HG03103 (cell line): ENCODE results near the gene VCPKMT.
"Not testable (repeated sequence)": the region's sequence is repeated elsewhere in the genome, so short reads cannot be mapped to it uniquely, and the experiment has no call there.

Experiments
- ATAC-seq: cut with Tn5 transposase; IDR thresholded peaks from one replicate; pipeline ENCODE4 v1.9.1; 2021; ENCODE audit warnings: low read depth; ENCODE audit not compliant: unreplicated experiment

The VCPKMT gene

GRCh38 chr14:50093496-50093895, 22.9 kb downstream of the VCPKMT start:
- no peak for ATAC-seq

DNA sequence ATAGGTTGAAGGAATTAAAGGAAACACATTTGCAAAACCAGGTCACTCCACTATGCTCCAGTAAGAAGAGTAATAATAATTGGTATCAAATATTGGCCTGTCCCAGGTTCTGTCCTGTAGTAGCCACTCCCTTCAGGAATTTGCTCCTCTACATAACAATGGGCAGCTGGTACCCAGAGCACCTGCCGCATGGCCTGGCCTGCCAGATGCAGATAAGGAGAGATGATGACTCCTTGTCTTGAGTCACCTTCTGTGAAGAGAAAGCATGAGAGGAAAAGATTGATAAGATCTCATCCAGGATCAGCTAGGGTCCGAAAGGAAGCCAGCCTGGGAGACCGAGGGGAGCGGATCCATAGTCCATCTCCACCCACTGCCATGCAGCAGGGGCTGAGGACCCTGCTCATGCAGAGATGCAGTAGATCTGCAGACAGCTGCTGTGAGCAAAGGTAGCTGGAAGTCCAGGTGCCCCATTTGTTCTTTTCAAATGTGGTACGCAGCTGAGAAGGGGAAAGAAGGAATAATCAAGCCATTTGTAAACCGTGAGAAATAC, 24.3 kb downstream of the VCPKMT start:
- no peak for ATAC-seq

- no peak for ATAC-seq
These were observed 25.0 kb downstream of the VCPKMT start for GRCh38 chr14:50091240-50091913.

DNA sequence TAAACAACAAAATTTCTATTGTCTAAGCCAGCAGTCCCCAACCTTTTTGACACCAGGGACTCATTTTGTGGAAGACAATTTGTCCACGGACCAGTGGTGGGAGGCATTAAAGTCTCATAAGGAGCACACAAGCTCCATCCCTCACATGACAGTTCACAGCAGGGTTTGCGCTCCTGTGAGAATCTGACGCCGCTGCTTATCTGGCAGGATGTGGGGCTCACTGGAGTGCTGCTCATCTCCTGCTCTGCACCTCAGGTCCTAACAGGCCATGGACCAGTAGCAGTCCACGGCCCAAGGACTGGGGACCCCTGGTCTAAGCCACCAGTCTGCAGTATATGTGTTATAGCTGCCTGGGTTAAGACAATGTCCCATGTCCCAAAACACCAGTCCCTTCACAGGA, 27.2 kb downstream of the VCPKMT start:
- no peak for ATAC-seq

DNA sequence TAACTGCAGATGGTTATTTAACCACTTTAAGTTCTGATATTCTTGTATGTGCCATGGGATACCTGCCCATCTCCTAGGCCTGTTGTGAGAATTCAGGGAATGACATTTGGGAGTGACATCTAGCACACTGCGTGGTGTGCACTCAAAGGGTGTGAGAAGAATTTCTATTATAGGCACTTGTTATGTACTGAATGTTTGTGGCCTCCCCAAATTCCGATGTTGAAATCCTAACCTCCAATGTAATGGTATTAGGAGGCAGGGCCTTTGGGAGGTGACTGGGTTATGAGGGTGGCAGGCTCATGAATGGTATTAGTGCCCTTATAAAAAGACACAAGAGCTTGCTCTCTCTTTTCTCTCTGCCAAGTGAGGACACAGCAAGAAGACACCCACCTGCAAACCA, 27.6 kb downstream of the VCPKMT start:
- no peak for ATAC-seq

GRCh38 chr14:50088117-50088515, 28.3 kb downstream of the VCPKMT start:
- ATAC-seq: no peak

DNA sequence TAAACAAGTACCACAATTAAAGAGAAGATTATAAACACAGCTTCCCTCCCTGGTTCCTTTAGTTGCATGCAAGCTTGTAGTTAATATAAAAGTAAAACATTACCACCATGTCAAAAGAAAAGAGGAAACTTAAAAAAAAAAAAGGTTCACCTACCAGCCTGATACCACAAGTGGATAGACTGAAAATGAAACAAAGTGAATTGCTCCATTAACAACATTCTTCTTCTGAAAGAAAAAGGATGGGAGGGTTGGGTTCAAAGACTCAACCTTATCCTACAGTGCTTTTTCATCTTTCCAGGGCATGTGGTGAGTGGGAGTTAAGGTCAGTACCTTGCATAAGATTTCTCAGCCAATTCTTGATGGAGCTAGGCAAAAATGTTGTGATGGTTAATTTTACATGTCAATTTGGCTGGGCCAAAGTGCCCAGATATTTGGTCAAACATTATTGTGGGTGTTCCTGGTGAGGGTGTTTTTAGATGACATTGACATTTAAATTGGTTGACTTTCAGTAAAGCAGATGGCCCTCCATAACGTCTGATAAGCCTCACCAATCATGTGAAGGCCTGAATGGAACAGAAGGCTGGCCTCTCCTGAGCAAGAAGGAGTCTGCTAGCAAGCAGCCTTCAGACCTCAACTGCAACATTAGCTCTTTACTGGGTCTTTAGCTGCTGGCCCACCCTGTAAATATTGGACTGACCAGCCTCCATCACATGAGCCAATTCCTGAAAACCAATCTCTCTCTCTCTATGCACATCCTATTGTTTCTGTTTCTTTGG, 28.8 kb downstream of the VCPKMT start:
- no peak for ATAC-seq

DNA sequence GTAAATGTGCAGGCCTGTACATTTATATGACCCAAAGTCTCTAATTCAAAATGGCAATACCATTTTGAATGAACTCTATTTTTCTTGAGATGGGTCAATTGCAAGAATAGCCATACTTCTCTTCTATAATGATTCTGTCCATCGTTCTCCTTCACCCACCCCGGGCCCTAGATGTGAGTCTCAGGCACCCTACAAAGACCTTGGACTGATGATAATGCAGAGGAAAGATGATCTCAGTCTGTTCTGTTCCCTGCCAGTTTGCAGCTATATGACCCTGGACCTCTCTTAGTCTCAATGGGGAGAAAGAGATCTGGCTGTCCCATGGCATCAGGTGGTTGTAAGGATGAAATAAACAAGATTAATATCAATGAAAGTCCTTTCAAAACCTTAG, 30.1 kb downstream of the VCPKMT start:
- ATAC-seq: no peak

DNA sequence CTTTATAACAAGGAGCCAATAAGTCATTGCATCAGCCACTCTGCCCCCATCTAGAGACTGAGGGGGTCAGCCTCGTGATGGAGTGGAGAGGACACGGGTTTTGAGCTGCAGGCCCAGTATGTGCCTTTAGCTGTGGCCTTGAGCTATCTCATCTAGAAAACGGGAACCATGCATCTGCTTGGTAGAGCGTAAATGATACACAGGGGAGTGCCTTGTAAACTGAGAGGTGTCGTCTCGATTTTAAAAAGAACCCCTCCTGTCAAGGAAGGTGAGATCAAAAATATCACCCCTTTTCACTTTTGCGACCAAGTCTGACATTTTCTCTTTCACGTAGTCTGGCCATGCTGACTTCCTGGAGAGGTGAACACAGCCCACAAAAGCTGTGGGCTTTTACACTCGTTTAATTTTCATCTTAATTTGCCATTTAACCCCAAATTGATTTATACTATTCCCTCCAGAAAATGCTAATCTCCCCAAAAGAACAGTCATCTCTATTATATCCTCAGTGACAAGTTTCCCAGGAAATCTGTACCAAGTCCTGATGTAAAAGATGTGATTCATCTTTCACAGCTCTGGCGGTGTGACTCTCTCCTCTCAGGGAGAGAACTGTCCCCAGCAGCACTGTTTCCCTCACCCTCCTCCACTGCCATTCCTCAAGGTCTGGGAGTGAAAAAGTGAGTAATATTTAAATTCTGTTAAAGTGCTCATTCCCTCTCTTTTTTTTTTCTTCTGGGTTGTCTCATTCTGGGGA, 30.6 kb downstream of the VCPKMT start:
- ATAC-seq: peak; percentile 52

- ATAC-seq: no peak
These were observed 31.7 kb downstream of the VCPKMT start for GRCh38 chr14:50084666-50085065.

DNA sequence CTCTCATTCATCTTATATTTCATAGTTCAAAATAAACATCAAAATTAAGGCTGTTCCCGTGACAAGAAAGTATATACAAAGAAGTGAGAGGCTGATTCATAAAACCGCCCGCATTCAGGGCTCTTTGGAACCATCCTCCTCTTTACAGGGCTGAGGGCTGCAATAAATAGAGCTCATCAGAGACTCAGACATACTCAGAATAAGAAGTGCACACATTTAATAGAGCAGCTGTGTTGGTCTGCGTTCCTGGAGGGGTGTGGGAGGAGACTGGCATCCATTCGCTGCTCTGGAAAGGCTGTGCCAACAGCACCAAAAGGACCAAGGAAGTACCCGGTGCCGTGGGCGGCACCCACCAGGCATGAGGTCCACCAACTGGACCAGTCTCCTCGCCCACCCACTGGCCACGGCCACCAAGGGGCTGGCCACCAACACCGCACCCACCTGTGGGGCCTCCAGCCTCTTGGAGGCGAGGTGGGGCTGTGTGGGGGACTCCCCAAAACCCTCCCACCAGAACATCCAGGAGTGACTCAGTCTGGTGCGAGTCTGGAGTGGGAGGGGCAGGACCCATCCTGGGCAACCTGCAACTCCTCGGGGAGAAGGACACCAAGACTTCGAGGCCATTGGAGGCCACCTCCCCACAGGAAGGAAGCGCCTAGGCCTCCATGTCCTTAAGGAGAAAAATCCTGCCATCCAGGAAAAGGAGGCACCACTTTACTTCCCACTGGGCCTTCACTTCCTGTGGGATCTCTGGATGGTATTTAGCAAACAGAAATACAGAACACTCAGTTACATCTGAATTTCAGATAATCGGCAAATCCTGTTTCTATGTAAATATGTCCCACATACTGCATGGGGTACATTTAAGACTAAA, 32.7 kb downstream of the VCPKMT start:
- ATAC-seq: peak; percentile 24

GRCh38 chr14:50082784-50083466, 33.4 kb downstream of the VCPKMT start:
- peak; percentile 55 for ATAC-seq

DNA sequence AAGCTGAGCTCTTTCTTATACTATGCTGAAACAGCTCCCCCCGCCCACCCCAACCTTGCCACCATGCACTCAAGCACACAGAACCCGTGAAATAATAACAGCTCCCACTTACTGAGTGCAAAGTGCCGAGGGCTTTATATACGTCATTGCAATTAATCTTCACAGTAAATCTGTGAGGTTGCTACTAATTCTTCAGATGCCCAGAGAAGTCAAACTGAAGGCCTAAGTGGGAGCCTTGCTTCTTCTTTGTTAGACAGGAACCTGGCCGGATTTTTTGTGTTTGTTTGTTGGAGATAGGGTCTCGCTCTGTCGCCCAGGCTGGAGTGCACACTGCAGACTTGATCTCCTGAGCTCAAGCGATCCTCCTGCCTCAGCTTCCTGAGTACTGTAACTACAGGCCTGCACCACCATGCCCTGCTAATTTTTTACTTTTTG, 34.0 kb downstream of the VCPKMT start:
- no peak for ATAC-seq

- ATAC-seq: not testable (repeated sequence)
These were observed 37.3 kb downstream of the VCPKMT start for GRCh38 chr14:50079103-50079502.

- ATAC-seq: not testable (repeated sequence)
These were observed 42.7 kb downstream of the VCPKMT start for GRCh38 chr14:50073663-50074062.

DNA sequence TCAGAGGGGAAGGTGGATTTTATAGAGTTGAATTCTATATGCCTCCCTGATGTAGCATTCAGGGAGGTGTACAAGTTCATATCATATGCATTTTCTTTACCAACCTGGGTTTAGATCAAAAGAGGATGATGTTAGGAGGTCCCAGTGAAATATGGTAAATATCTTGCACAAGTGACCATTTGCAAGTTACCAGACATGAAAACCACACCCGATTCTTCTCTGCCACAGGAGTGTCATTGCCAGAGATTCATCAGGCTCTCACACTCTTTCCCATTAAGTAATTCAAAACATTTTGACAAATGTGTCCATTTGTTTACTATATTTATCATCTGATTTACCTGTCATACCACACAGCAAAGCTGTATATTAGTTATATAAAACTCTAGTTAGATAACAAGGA, 44.0 kb downstream of the VCPKMT start:
- ATAC-seq: no peak

- no peak for ATAC-seq
These were observed 45.4 kb downstream of the VCPKMT start for GRCh38 chr14:50070840-50071548.

DNA sequence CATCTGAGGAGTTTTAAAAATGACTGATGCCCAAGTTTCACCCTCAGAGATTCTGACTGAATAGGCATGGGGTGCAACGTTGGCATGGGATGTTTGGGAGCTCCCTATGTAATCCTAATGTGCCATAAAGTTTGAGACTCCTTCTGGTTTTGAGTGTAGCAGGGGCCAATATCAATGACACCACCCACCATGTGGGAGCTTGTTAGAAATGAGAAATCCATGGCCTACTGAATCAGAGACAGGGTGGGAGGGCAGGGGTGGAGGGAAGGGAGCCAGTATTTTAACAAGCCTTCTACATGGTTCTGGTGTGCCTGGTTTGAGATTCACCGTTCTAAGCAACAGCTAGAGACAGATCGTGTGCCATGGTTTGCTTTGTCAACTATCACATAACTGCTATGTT, 46.1 kb downstream of the VCPKMT start:
- ATAC-seq: no peak

DNA sequence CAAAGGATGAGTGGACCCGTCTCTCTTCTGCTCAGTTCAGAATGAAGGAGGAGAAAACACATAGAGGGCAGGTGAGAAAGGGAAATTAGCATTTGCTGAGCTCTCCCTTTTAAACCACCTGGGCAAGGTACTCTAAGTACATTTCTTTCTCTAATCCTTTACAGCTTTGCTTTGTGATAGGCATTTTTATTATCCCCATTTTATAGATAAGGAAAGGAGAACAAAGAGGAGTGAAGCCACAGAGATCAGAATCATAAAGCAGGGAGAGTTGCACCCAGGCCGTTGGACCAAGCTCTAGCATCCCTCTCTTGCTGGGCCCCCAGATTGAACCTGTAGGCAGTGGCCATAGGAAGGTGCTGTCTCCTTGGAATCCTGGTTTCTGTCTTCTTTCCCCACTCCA, 47.0 kb downstream of the VCPKMT start:
- no peak for ATAC-seq
